Heart left ventricle (tissue), 13 donors: ENCODE measurements around the gene TBX2.

Source experiments
- CTCF ChIP-seq, 12 donors: fragments of 200-600 bp; sonication (generic) in 4 of 12; IDR thresholded peaks; one replicate each; pipeline versions ENCODE4 v1.5.0 to v1.8.0; 2018 to 2022; ENCODE audit warnings: antibody characterized with exemption in 12 of 12, mild to moderate bottlenecking in 5 of 12
- POLR2A ChIP-seq, 2 donors: fragments of 450-650 bp; IDR thresholded peaks; one replicate each; pipeline ENCODE4 v1.6.1; 2017; ENCODE audit warnings: antibody characterized with exemption in 2 of 2, mild to moderate bottlenecking in 2 of 2, moderate library complexity in 2 of 2
- donor health status: ischemic (EF 13 %, LVEDD 7.1; RV severe dilation, severe dysfunction).
- donor health status: DM: no; HTN: yes; CAD: no.
- donor health status: DM: no; HTN: no; CAD: no.
- donor health status: ischemic (EF 25% LVEDD 6.9; RV normal size, moderate dysfunction).
- donor health status: ischemic (EF 25% LVEDD 5.7; RV mildly dilated, moderate dysfunction).
- donor health status: ischemic (EF 35%, LVEDD 5.7; RV mildly dilated, moderate dysfunction).
- donor health status: nonischemic (EF 11% LVEDD 7.7; RV severe dilation, severe dysfunction).
- donor health status: DM: yes; HTN: yes; CAD: no.
- donor health status: PGD.
- donor health status: ischemic (EF 29% LVEDD 5.4; RV normal size, mild dysfunction).
- donor health status: nonischemic (EF 23%, LVEDD 6.1; RV moderate dilation, normal function).

- TF ChIP-seq CTCF (IDR thresholded peaks at IDR 0.05) = no peak
- TF ChIP-seq POLR2A (IDR thresholded peaks at IDR 0.05) = no peak
Measured at GRCh38 chr17:61390479-61390791, 9.2 kb upstream of the TBX2 start.
